NT2/D1 (cell line): ENCODE results near the gene TRIM14.

Source experiments
- SUZ12 ChIP-seq: IDR thresholded peaks from 2 replicates; pipeline ENCODE4 v1.6.1; 2011; ENCODE audit not compliant: insufficient read length, insufficient read depth; ENCODE audit errors: extremely low read depth
- YY1 ChIP-seq: IDR thresholded peaks from 2 replicates; pipeline ENCODE4 v1.6.1; 2011; ENCODE audit not compliant: insufficient read length, insufficient read depth
- ZNF274 ChIP-seq: IDR thresholded peaks from 2 replicates; pipeline ENCODE4 v1.6.1; 2011; ENCODE audit warnings: mild to moderate bottlenecking, low read depth, low read length

DNA sequence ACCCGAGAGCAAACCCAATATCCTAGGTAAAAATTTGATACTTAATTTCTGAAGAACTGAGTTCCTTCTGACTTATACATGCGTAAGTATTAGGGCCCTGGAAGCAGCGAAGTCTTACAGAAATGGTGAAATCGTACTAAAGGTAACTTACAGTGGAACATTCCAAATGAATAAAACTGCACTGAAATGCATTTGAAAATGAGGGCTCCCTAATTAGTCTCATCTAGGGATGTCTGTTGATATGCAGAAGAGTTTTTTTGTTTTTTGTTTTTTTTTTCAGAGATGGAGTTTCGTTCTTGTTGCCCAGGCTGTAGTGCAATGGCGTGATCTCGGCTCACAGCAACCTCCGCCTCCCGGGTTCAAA, 72.9 kb downstream of the TRIM14 start:
- no peak for TF ChIP-seq SUZ12
- no peak for TF ChIP-seq ZNF274
- TF ChIP-seq YY1, result no peak
